ENCODE results near the gene SASH1.
A peak's percentile ranks its signal among the peaks of the same experiment; 100 is the strongest.

SASH1 gene

DNA sequence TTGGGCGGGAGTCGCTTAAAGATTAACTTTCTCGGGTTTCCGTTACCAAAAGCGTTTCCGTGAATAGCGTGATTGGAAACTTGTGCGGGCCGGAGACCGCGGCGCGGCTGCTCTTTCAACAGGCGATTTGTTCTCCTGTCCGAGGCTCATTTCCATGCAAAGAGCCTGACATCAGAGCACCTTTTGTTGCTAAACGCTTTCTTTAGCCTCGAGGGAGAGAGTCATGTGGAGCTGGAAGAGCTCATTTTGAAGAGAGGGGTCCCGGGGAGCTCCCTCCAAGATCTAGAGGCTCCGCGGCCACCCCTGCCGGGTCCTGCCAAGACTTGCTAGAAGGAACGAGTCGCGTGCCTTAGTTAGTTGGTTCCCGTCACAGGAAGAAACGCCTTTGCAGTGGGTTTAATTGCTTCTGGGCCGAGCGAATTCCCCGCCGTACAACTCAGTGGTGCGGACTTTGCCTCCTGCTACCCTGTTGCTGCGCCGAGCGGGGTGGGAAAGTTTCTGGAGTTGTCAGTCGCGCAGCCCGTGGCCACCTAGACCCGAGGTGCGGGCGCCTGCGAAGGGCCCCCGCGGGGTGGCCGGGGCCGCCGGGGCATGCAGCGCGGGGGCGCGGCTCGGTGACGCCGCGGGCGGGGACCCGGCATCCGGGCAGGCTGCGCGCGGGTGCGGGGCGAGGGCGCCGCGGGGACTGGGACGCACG is at the start of gene SASH1:
Gene SASH1 (plus strand): TSS at position 489 of the 697 bp plus-strand sequence. CDS start 230 bp downstream, outside the sequence.
- DNase-seq = peak; percentile 20 to 93 (median 78)

DNA sequence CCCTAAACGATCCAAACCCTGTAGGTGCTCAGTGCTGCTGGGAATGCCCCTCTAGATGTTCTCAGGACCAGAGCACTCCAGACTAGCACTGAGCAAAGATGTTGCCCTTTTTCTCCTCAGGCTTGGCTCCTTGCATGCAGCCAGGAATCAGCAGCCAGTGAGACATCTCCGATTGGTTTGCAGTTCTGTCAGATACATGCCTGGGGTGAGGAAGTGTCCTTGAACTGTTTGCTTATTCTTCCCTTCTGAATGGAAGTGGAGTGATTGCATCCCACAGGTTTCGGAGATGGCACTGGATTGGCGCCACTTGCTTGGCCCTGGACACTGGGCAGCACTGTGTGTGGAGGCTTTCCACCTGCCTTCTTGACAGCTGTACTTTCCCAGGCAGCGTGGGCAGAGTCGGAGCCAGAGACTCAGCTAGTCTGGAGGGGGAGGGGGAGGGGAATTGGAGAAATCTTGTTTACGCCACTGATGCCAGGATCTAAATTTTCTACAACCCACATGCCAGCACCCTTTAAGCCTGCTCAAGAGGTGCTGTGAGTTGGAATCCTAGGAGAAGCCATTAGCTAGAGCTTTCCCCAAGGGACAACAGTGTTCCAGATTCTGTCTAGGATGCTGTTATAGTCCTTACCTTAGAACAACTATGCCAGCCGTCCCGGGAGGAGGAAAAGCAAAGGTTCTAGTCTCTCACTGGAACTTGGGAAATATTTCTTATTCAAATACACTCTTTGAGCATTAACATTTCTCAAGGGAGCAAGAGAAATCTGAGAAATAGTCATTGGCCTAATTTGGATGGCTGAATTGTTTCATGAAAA is 49.2 kb upstream of the SASH1 start:
- peak in 37 of 56 donors; percentile 14 to 68 (median 31) for DNase-seq

DNA sequence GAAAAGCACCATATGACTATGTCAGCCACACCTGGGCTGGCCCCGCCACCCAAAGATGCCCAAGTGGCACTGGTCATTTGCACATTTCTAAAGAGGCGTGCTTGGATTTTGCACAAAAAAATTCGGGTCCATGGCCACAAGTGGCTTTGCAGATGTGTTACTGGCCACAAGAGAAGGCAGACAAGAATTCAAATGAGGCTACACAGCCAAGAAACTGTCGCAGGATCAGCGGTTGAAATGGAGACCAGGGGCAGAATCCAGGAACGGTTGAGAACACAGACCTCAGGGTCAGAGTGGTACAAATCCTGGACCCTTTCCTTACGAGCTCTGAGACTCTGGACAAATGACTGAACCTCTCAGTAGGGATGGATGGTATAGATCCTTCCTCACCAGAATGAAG is 48.6 kb upstream of the SASH1 start:
- peak in 15 of 56 donors; percentile 11 to 74 (median 30) for DNase-seq

DNA sequence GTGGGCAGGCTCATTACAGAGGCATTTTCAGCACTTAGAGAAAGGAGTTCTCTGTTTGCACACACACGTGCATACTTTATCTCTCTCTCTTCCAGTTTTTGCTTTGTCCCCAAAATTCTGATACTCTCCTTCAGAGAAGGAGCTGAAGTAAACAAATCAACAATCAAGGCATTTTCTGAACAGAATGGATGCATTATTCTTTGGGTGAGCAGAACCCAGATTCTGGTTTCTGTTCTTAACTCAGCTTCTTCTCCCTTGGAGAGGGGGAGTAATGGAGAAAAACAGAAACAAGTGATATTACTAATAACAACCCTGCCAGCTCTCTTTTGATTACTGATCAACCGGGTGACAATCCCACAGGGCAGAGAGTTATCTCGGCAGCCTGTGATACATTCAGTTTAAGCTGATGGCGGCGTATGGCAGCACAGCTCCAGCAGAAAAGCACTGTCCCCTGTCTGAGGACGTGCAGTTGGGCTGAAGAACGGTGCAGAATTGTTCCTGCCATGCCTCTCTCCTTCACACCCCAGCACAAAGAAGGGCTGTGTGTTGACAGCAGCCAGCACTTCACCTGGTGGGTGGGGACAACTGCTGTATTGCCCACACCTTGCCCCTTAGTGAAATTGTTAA is 47.3 kb upstream of the SASH1 start:
- peak in 9 of 56 donors; percentile 11 to 49 (median 22) for DNase-seq

DNA sequence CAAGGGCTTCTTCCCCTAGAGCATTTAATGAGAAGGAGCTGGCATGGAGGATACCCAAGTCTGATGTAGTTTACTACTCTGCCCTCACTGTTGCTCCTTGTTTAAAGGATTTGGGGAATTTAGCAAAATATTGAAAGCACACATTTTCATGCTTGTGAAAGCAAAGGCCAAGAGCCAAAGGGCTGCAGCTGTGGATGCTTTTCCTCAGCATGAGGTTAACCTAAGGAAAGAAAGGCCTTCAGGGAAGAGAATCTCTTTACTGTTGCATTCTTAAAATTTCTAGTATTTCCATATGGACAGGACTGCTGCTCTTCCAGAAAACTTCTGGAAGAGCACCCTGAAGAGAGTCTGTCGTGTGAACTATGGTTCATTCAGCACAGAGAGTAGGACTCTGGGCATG is 45.9 kb upstream of the SASH1 start:
- DNase-seq = no peak

DNA sequence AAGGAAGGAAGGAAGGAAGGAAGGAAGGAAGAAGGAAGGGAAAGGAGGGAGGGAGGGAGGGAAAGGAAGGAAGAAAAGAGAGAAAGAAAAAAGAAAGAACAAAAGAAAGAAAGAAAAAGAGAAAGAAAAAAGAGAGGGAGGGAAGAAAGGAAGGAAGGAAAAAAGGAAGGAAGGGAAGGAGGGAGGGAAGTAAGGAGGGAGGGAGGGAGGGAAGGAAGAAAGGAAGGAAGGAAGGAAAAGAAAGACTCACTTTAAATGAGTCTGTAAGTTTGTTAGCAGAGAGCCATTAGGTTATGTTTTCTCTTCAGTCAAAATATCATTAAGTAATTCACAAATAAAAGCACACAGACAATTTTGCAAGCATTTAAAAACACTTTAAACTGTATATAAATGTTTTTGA is 44.0 kb upstream of the SASH1 start:
- no peak for DNase-seq

DNA sequence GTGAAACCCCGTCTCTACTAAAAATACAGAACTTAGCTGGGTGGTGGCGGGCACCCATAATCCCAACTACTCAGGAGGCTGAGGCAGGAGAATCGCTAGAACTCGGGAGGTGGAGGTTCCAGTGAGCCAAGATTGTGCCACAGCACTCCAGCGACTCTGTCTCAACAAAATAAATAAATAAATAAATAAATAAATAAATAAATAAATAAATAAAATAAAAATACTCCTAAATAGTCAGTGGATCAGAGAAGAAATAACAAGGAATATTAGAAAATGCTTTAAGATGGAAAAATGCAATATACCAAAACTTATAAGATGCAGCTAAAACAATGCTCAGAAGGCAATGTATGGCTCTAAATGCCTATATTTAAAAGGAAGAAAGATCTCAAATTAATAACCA is 39.0 kb upstream of the SASH1 start:
- DNase-seq = no peak

DNA sequence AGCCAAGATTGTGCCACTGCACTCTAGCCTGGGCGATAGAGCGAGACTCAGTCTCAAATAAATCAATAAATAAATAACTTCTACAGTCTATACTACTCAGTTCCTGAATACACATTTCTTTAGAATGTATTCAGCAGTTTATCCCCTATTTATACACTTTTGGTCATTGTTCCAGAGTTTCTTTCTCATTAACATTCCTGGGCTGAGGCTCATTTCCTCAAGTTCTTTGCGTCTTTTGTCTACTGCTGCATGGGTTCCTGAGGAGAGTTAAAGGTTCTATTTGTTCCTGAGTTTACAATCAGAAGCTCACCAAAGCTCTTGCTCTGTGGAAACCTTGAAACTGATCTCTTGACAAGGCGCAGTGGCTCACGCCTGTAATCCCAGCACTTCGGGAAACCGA is 37.7 kb upstream of the SASH1 start:
- DNase-seq = no peak

DNA sequence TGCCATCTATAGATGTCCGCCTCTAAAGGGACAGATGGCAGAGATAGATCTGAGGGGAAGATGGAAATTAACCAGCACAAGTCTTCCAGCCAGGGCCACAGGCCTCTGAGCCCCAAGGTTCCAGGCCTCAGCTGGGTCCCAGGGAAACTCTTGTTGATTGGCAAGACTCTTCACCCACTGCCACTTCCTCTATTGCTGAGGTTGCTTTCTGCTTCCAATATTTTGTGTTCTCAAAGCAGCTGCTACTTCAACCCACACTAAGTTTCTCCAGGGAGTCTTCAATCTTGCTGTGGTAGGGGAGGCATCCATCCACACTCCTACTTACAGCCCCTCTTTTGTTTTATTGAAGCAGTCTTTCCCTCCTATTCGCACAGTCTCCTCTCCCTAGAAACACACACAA is 36.4 kb upstream of the SASH1 start:
- no peak for DNase-seq

DNA sequence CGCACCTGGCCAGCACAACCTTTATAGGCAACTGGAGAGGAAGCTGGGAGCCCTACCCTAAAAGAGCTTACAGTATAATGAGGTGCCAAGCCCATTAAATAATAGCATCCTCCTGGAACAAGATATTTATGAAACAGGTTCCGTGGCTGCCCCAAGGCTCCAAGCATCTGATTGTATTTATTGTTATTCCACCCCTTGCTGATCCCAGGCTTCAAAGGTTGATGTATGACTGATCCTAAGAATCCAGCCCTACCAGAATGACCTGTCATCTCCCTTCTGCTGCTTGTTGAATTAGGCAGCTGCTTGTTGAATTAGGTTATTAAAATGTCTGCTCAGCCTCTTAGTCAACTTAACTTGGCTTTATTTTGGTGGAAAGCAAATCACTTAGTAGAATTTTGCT is 35.2 kb upstream of the SASH1 start:
- DNase-seq = no peak

DNA sequence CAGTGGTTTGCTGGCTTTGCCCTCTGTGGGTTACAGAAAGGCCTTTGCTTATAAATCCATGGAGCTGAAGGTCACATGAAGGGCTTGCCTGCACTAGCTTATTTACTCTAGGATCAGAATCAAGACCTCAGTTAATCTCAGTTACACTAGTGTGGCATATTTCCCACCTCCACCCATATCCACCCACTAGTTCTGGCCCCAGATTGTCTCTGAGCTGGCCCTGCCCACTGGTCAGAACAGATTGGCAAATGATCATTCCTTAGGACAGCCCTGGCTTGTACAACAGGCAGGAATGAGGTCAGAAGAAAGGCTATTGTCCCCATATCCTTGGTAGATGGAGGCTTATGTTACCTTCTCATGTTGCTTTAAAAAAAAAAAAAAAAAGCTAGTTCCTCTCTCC is 33.3 kb upstream of the SASH1 start:
- no peak for DNase-seq

DNA sequence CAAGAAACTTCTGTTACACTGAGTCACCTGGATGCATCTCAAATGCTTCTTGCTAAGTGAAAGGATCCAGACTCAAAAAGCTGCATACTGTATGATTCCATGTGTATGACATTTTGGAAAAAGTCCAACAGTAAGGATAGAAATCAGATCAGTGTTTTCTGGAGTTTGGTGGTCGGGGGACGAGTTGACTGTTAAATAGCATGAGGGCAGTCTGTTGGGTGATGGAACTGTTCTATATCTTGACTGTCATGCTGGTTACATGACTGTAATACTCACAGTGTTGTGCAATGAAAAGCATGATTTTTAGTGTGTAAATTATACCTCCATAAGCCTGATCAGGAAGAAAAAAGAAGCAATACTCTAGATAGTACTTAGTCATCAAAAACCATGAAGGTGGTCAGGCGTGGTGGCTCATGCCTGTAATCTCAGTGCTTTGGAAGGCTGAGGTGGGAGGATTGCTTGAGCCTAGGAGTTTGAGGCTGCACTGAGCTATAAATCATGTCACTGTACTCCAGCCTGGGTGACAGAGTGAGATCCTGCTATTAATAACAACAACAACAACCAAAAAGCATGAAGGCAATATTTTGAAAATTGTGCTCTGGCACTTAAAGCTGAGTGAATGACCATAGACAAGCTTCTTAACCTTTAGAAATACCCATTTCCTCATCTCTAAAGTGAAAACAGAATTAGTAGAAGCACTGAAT is 30.5 kb upstream of the SASH1 start:
- no peak for DNase-seq

DNA sequence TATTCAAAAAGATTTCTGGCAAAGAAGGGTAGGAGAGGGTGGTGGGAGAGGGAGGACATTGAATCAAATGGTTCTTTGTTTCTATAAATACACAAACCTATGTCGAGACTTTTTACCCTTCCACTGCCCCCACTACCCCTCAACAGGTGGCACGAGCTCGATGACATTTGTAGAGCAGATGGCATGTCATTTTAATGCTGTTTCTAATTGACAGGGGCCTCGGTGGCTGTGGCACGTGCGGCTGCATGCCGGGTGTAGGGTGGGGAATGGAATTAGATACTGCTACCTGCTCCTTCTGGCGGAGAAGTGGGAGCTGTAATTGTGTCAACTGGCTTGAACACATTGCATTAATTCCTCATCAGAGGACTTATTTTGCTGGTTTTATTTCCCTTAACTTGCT is 29.1 kb upstream of the SASH1 start:
- no peak for DNase-seq

DNA sequence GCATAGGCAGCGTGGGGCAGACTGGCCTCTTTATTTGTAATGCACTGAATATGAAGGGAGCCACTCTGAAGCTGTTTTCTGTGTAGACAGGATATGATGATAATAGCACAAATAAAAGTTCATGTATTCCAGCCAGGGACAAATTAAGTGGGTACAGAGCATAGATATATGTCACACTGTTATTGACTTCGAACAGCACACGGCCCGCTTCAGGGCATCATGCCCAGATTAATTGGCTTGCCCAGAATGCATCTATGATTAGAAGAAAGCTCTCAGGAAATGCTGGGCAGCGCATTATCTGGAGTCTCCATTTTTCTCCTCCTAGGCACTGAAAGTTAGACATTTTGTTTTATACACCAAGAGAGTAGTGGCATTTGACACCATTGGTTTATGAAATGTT is 26.3 kb upstream of the SASH1 start:
- peak in 10 of 56 donors; percentile 2 to 36 (median 11) for DNase-seq

DNA sequence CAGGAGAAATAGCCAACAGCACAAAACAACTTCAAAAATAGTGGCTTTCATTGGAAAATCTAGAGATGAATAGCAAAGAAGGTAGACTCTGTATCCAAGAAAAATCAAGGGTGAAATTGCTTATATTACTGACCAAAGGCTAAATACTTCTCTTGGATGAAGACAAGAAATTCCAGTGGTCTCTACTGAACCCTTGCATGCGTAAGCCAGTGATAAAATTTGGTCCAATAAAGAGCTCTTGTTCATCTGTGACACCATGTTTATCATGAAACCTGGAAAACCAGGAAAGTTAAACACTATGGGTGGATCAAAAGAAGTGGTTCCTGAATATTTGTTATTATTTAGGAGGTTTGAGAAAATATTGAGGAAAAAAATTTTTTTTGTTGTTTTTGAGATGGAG is 25.6 kb upstream of the SASH1 start:
- no peak for DNase-seq

DNA sequence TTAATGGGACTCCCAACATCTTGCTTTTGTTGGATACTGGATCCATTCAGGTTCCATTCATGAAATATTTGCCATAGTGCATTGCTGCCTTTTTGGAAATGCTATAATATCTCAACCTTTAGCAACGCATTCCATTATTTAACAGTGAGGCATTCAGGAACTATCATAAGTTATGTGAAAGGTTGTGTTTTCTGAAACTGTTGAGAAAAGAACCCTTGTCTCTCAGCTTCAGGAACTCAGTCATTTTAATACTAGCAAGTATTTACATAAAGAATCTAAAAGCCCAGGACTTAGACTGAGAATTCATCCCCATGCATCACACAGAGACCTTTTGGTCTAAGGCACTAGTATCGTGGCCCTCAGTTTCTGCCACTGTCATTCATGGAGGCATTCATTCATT is 24.9 kb upstream of the SASH1 start:
- DNase-seq = no peak

DNA sequence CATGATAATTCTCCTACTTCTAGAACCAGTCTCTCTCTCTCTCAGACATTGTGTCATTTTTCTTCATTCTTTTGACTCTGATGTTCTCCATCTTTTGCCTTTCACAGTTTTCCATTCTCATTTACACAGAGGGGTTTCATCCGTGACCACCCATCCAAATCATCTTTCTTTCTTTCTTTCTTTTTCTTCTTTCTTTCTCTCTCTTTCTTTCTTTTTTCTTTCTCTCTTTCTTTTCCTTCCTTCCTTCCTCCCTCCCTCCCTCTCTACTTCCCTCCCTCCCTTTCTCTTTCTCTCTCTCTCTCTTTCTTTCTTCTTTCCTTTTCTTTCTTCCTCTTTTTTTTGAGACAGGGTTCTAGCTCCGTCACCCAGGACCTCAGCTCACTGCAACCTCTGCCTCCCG is 19.9 kb upstream of the SASH1 start:
- DNase-seq = no peak

DNA sequence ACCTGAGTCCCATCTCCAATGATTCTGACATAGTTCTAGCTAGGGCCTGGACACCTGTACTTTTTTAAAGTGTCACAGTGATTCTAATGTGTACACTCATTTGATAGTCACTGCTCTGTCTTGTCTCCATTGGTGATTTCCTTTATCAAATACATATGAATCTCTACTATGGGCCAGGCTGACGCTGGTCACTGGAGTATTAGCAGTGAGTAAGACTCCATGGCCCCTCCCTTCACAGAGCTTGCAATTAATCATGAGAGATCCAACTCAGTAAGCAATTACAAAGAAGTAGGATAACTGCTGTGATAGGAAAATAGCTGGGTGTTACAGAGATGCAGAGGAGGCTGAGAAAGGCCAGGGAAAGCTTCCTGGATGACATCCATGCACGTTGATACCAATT is 19.3 kb upstream of the SASH1 start:
- DNase-seq = no peak

DNA sequence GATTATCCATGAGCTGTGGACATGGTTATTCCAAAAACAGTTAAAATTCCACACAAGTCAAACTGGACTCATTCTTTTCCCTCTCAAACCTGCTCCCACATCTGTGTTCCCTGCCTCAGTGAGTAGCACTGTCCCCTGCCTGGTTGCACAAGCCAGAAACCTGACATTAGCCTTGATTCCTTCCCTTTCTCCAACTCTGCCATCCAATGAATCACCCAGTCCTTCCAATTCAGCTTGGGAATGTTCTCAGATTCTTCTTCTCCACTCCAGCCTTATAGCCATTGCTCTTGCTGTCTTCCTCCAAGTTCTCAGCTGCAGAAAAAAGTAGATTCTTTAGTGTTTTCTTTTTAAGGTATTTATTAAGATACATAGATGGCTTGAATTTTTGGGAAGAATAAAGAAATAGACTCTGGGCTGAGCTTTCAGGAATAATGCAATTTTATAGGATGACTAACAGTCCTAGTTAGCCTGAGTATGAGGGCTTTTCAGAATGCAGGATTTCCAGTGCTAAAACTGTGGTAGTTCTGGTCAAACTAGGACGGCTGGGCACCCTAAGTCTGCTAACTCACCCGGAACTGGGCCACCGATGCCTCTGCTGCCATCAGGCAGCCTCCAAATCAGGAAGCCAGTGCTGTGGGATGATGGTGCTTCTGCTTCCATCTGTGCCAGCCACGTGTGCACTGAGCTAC is 18.2 kb upstream of the SASH1 start:
- DNase-seq = no peak

DNA sequence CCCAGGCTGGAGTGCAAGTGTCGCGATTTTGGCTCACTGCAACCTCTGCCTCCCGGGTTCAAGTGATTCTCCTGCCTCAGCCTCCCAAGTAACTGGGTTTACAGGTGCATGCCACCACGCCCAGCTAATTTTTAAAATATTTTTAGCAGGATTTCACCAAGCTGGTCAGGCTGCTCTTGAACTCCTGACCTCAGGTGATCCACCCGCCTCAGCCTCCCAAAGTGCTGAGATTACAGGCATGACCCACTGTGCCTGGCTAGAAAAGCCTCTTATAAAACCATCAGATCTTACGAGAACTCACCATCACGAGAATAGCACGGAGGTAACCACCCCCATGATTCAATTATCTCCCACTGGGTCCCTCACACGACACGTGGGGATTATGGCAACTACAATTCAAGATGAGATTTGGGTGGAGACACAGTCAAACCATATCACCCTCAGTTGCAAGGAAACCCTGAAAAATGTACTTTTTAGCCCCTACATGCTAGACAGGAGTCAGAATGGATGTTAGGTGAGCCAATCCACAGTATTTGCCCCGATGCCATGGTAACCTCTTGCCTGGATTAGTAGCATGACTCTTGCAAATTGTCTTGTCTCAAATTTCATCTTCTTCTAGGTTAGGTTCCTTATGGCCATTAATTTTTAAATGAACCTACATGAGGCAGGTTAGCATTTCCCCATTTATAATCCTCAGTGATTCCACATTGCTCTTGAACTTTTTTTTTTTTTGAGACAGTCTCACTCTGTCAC is 17.1 kb upstream of the SASH1 start:
- no peak for DNase-seq

Data from nucleus accumbens (tissue), 56 donors.